COLO668 (cell line): Measurements from ENCODE around the gene GPRIN1.
"Not testable (repeated sequence)": the region's sequence is repeated elsewhere in the genome, so short reads cannot be mapped to it uniquely, and the experiment has no call there.

ENCODE experiments used
- DNase-seq: peaks from one replicate; lab custom pipeline; 2025; ENCODE audit not compliant: unreplicated experiment; lab: John Stamatoyannopoulos, UW

Gene GPRIN1

DNA sequence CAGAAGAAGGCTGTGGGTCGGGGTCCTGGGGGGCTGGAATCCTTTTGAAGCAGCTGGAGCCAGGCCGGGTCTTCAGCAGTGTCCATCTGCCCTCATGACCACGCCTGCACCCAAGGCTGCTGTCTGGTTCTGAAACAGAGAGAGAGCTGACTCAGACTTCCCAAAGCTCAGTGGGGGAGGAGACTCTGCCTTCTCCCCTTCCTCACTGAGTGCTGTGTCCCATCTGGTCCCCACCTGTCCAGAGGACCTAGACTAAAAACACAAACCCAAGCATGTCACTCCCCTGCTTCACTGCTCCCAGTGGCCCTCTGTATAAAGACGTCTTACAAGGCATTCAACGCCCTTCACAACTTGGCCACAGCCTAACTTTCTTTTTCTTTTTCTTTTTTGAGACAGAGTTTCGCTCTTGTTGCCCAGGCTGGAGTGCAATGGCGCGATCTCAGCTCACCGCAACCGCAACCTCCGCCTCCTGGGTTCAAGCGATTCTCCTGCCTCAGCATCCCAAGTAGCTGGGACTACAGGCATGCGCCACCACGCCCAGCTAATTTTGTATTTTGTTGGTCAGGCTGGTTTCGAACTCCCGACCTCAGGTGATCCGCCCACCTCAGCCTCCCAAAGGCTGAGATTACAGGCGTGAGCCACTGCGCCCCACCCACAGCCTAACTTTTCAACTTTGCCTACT is 10.1 kb downstream of the GPRIN1 start:
- DNase-seq: not testable (repeated sequence)

DNA sequence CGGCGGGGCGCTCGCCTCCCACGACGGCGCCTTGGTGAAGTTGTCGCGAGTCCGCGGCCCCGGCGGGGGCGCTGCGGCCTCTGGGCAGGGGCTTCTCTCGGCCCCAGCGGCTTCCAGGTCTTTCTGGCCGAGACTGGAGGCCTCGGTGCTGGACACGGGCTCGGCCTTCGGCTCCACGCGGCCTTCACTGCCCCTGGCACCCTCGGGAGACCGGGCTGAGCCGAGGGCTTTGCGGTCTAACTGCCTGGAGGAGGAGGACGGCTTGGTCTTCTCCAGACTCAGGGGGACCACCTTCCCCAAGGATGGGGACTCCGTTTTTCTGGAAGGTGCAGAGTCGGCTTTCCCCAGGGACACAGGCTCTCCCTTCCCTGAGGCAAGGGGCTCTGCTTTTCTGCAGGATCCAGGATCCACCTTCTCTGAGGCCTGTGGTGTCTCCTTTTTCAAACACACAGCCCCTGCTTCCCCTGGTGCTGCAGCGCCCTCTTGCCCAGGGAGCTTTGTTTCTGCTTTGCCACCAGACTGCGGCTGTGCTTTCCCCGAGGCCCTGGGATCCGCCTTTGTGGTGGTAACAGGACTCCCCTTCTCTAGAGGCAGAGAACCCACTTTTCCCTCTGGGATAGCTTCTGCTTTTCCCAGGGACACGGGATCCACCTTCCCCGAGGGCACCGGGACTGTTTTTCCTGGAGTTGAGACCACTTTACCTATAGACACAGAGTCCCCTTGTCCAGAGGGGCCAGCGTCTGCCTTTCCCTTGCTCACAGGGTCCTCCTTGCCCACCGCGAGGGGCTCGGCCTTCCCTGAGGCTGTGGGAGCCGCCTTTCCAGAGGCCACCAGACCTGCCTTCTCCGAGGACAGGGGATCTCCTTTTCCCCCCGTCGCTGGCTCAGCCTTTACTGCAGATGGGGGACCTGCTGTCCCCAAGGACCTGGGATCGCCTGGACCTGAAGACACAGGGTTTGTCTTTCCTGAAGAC is 12.3 kb downstream of the GPRIN1 start:
- DNase-seq: no peak

DNA sequence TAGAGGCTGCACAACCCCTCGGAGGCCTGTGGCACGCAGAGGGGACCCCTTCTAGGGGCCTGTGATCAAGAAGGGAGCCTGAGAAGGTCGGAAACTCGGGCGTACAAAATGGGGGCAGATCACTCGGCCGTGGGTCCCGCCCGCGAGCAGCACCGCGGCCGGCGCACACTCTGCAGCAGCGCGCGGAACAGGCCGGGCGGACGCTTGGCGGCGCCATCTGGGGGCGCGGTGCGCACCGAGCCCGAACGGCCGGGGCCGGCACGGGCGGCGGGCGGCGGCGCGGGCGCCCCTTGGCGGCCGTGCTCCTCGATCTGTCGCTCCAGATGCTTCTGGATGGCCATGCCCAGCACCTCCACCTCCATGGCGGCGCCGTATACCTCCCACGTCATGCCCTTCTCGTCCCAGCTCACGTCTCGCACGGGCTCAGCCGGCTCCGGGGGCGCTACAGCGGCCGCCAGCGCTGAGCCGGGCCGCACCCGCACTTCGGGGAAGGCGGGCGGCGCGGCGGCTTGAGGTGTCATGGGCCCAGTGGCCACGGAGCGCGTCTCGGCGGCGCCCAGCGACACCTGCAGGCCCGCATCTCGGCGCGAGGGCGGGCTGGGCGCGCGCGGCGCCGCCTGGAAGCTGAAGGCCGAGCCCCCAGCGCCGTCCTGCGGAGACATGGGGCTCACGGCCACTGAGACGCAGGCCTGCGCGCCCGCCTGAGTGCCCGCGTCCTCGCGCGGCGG is 13.1 kb downstream of the GPRIN1 start:
- DNase-seq: no peak

DNA sequence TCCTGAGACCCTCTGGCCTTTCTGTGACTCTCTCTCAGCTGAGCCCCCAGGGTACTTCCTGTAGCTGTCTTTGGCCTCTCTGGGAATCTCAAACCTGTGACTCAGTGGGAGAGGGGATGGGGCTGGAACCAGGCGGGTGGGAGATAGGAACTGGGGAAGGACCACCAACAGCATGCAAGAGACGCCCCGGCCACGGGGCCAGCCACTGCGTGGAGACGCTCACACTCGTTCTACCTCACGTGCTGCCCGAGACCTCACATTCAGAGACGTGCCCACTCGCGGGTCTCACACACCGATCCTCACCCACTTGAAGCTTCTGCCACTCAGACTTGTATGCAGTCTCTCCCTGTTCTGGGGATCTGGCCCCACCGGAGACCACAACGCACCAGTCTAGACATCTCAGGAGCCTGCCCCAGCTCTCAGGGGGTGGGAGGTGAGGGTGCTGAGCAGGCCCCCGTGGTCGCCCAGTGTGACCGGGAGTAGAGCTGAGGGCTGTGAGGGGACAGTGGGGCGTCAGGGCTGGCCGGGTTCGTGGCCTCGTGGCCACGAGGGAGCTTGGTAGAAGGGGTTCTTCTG is 13.8 kb downstream of the GPRIN1 start:
- DNase-seq: no peak

DNA sequence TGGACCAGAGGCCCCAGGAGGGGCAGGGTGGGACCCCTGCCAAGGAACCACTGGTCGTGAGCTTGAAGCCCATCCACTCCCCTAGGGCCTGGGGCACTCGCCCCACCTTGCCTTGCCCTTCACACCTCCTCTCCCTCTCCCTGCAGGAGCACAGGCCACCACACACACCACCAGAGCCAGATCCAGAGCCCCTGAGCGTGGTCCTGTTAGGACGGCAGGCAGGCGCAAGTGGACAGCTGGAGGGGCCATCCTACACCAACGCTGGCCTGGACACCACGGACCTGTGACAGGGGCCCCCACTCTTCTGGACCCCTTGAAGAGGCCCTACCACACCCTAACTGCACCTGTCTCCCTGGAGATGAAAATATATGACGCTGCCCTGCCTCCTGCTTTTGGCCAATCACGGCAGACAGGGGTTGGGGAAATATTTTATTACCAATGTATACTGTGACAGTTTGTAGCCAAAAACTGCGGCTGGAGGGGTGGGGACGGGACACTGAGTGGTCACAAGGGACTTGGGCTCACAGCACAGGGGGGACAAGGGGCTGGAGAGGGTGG is 14.5 kb downstream of the GPRIN1 start:
- no peak for DNase-seq

DNA sequence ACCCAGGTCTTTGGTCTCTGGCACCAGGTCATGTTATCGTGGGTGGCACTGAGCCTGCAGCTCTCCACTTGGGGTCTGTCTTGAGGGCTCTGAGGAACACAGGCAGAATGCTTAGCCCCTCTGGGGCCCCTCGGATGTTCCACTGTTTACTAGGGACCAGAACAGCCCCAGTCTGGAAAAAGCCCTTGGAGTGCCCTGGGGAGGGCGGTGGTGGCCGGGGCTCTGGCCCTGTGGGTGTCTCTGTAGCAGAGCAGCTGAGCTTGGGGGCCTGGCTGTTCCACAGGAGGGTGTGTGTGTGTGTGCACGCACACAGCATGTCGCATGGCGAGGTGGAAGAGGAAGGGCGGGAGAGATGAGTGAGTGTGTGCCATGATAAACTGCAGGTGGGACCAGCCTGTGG is 15.4 kb downstream of the GPRIN1 start:
- DNase-seq: no peak

DNA sequence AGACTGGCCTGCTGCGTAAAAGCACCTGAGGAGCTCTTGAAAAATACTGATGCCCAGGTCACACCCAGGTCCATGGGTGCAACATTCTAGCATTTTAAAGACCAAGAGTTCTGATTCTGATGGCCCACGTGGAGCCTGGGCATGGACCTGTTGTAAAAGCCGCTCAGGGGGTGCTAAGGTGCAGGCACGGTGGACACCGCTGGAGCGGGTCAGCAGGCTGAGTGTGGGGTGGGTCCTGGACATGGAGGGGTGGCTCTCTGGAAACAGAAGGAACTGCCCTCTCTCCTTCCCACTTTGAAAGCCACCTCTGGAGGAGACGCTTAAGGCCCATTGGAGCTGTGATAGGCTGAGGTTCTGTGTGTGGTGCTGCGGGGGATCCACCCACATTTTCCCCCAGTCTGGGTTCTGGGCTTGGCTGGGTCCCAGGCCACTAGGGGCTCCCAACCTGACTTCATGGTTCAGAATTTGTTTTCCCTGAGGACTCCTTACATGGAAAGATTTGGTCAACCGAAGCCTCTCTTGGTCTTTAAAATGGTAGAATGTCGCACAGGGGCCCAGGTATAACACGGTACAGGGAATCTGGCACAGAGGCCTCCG is 16.6 kb downstream of the GPRIN1 start:
- no peak for DNase-seq

DNA sequence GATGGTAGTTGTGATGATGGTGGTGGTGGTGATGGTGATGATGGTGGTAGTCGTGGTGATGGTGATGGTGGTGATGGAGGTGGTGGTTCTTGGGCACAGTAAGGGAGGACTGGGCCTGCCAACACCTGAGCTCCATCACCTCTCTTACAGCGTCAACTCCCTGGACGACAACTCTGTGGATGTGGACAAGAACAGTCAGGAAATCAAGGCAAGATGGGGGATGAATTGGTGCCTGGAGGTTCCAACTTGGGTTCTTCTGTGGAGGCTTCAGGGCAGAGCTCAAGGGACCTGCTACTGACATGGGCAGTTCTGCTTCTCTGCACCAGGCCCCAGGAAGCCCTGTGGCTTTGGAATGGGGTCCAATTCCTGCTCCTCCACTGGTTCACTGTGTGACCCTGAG is 17.4 kb downstream of the GPRIN1 start:
- no peak for DNase-seq

DNA sequence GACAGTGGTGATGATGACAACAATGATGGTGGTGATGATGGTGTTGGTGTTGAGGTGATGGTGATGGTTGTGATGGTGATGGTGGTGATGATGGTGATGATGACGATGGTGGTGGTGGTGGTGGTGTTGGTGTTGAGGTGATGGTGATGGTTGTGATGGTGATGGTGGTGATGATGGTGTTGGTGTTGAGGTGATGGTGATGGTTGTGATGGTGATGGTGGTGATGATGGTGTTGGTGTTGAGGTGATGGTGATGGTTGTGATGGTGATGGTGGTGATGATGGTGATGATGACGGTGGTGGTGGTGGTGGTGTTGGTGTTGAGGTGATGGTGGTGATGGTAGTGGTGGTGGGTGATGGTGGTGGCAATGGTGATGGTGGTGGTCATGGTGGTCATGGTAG is 18.3 kb downstream of the GPRIN1 start:
- not testable (repeated sequence) for DNase-seq

DNA sequence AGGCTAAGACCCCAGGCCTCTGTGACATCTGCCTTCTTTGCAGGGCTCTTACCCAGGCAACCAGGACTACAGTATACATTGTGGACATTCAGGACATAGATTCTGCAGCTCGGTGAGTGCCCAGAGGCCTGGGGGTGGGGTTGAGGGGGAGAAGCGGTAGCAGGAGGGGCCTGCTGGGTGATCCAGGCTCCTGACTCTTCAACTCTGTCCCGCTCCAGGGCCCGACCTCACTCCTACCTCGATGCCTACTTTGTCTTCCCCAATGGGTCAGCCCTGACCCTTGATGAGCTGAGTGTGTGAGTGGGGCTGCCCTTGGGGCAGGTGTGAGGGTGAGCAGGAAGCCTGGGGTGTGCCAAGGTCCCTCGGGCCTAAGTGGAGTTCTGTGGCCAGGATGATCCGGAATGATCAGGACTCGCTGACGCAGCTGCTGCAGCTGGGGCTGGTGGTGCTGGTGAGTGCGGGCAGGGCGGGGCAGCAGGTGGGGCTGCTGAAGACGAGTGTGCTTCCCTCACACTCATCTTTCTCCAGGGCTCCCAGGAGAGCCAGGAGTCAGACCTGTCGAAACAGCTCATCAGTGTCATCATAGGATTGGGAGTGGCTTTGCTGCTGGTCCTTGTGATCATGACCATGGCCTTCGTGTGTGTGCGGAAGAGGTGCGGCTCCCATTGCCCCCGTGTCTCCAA is 19.8 kb downstream of the GPRIN1 start:
- peak; percentile 86 for DNase-seq

DNA sequence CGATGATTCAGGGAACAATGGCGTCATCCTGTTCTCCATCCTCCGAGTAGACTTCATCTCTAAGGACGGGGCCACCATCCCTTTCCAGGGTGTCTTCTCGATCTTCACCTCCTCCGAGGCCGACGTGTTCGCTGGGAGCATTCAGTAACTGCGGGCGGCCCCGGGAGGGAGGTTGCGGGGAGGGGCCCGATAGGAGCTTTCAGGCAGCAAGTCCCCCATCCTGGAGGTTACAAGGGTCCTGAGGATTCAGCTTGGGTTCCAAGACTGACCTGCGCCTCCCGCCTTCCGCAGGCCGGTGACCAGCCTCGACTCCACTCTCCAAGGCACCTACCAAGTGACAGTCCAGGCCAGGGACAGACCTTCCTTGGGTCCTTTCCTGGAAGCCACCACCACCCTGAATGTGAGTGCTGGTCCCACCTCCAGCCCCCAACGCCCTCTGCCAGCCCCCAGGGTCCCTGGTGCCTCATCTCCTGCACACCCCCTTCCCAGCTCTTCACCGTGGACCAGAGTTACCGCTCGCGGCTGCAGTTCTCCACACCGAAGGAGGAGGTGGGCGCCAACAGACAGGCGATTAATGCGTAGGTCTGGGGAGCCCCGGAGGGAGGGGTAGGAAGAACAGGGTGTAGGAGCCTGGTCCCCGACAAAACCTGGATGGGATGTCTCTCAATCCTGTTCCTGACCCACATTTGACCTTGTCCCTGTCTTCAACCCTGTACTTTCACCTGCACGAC is 20.8 kb downstream of the GPRIN1 start:
- no peak for DNase-seq

DNA sequence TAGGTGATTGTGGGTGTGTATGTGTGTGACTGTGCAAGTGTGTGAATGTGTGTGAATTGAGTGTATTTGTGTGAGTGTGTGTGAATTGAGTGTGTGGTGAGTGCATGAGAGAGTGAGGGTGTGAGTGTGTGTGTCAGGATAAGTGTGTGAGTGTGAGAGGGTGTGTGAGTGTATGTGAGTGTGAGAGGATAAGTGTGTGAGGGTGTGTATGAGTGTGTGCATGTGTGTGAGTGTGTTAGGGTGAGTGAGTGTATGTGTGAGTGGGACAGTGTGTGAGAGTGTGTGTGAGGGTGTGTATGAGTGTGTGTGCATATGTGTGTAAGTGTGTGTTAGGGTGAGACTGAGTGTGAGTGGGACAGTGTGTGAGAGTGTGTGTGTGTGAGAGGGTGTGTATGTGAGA is 21.7 kb downstream of the GPRIN1 start:
- DNase-seq: no peak

DNA sequence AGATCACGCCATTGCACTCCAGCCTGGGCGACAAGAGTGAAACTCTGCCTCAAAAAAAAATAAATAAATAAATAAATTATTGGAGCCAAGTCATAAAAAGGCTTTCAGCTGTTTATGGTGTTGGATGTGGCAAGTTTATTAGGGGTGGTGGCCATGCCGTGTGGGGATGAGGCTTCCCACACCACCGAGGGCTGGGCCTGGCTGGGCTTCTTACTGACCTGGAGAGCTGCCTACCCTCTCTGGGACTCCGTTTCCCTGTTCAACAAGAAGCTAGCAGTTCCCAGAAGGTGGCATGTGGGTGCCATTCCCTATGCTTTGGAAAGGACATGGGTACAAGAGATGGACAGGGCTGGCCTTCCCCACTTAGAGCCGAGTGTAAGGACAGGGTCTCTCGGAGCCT is 22.6 kb downstream of the GPRIN1 start:
- DNase-seq: no peak

DNA sequence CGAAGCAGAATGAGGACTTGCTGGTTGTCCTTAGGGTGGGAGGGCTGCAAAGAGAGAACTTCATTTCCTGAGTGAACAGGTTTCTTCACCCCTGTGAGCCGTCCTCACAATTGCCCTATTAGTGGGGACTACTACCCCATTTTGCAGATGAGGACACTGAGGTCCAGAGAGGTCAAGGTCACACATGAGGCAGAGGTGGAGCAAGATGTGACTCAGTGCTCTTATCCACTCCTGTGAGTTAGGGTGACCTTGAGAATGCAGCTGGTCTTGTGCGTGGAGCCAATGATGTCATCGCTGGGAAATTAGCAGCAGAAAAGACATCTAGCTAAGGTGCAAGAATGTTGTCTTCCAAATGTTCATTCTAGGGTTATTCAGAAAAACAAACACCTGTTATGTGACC is 26.9 kb downstream of the GPRIN1 start:
- no peak for DNase-seq

DNA sequence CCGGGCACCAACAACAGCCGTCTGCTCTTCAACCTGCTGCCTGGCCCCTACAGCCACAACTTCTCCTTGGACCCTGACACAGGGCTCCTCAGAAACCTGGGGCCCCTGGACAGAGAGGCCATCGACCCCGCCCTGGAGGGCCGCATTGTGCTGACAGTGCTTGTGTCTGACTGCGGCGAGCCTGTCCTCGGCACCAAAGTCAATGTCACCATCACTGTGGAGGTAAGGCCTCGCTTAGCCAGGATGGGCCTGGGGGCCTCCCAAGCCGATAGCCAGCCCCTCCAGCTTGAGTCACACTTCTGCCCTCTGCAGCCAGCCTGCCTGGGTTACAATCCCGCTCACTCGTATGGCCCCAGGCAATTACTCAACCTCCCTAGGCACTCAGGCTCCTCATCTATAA is 28.6 kb downstream of the GPRIN1 start:
- DNase-seq: no peak

DNA sequence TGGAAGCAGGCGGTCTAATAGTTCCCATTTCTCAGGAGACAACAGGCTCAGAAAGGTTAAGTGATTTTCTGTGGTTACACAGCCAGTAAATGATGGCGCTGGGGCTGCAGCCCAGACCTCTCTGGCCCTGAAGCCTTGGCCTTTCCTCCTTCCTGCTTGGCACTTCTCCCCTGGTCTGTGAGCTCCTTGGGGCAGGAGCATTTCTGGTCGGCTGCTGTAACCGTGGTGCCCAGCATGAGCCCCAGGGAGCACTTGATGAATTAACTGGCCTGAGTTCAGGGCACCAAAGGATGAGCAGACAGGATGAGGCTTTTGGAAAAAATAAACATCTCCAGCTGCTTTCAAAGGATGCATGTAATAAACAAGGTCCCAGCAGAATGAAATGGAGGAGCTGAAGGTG is 30.6 kb downstream of the GPRIN1 start:
- DNase-seq: no peak

DNA sequence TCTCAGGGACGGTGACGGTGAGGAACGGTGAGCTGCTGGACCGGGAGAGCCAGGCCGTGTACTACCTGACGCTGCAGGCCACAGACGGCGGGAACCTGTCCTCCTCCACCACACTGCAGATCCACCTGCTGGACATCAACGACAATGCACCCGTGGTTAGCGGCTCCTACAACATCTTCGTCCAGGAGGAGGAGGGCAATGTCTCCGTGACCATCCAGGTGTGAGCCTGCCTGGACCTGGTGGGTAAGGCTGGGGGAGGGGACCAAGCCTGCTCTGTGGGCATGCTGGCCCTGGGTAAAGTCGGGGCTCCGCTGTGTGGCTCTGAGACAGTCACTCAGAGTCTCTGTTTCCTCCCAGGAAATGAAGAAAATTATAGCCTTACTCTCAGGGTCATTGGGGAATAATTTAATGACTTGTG is 31.6 kb downstream of the GPRIN1 start:
- DNase-seq: peak; percentile 73

DNA sequence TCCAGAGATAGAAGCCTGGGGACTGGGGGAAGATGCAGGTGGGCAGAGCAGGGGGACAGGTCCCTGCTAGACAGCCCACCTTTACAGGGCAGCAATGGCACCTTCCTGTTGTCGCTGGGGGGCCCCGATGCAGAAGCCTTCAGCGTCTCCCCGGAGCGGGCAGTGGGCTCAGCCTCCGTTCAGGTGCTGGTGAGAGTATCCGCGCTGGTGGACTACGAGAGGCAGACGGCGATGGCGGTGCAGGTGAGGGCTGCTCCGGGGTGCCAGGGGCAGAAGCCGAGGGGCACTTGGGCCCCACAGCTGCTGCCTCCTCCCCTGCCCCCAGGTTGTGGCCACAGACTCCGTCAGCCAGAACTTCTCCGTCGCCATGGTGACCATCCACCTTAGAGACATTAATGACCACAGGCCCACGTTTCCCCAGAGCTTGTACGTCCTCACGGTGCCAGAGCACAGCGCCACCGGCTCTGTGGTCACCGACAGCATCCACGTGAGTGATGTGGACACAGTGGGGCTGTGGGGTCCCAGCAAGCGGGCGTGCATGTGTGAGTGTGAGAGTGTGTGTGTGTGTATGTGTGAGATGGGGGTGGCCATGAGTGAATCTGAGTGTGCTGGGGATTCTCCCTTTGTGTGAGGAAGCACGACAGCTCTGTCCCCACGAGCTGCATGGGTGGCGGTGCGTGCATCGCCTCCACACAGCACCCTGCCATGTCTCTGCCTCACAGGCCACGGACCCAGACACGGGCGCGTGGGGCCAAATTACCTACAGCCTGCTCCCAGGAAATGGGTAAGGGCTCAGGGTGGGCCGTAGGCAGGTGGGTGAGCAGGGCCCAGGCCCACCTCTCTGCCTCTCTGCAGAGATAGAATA is 32.4 kb downstream of the GPRIN1 start:
- DNase-seq: no peak
